H1 (cell line): ENCODE data around the gene AFF4. TPM values are rescaled to one million over a fixed set of nuclear protein-coding genes. Genes with fewer than 3 reads are reported as not detected.

ENCODE experiments used
- CHD2 ChIP-seq: IDR thresholded peaks from 2 replicates; pipeline ENCODE4 v1.6.1; 2012; ENCODE audit warnings: low read length, improper control_type of control experiment
- CTCF ChIP-seq, 3 experiments: IDR thresholded peaks; 1 replicate in 2 of 3; 2 replicates in 1 of 3; pipeline versions ENCODE4 v1.5.1 to v1.6.1; 2011; ENCODE audit warnings: low read length in 3 of 3, mild to moderate bottlenecking in 3 of 3, inconsistent platforms in 2 of 3, low read depth in 1 of 3, moderate library complexity in 1 of 3; ENCODE audit not compliant: insufficient read depth in 1 of 3; ENCODE audit errors: control extremely low read depth in 1 of 3
- E2F6 ChIP-seq: IDR thresholded peaks from 2 replicates; pipeline ENCODE4 v1.6.1; 2012; ENCODE audit warnings: inconsistent platforms
- EGR1 ChIP-seq: IDR thresholded peaks from 2 replicates; pipeline ENCODE4 v1.6.1; 2011; ENCODE audit warnings: low read depth, low read length, borderline replicate concordance
- GTF2F1 ChIP-seq: IDR thresholded peaks from 2 replicates; pipeline ENCODE4 v1.6.1; 2012; ENCODE audit warnings: low read depth, low read length, improper control_type of control experiment, borderline replicate concordance
- HDAC2 ChIP-seq, 2 experiments: fragments of 300-600 bp in 1 of 2; sonication (generic) in 1 of 2; IDR thresholded peaks; 2 replicates each; pipeline ENCODE4 v1.6.1; 2011 to 2012; ENCODE audit warnings: low read depth in 2 of 2, low read length in 2 of 2, mild to moderate bottlenecking in 2 of 2, moderate library complexity in 2 of 2, borderline replicate concordance in 1 of 2, inconsistent platforms in 1 of 2
- JUN ChIP-seq: IDR thresholded peaks from 2 replicates; pipeline ENCODE4 v1.6.1; 2011; ENCODE audit warnings: low read depth, mild to moderate bottlenecking, improper control_type of control experiment, low read length
- MAX ChIP-seq: IDR thresholded peaks from 2 replicates; pipeline ENCODE4 v1.6.1; 2012; ENCODE audit warnings: inconsistent platforms
- NANOG ChIP-seq: IDR thresholded peaks from 2 replicates; pipeline ENCODE4 v1.6.1; 2011; ENCODE audit warnings: low read length, low read depth, mild to moderate bottlenecking, inconsistent platforms; ENCODE audit not compliant: insufficient read depth, poor library complexity, severe bottlenecking
- SIRT6 ChIP-seq: IDR thresholded peaks from one replicate; pipeline ENCODE4 v1.7.1; 2012; ENCODE audit warnings: low read length, inconsistent platforms
- SP2 ChIP-seq: IDR thresholded peaks from 2 replicates; pipeline ENCODE4 v1.6.1; 2012; ENCODE audit warnings: mild to moderate bottlenecking, low read length, inconsistent platforms
- SRF ChIP-seq: IDR thresholded peaks from 2 replicates; pipeline ENCODE4 v1.6.1; 2011; ENCODE audit warnings: mild to moderate bottlenecking, low read depth, low read length, moderate library complexity
- TAF1 ChIP-seq: IDR thresholded peaks from 2 replicates; pipeline ENCODE4 v1.6.1; 2011; ENCODE audit warnings: mild to moderate bottlenecking, low read depth, low read length
- TAF7 ChIP-seq: optimal IDR thresholded peaks from 2 replicates; pipeline ENCODE3; 2011; ENCODE audit warnings: low read depth, mild to moderate bottlenecking, inconsistent platforms, low read length, moderate library complexity, borderline replicate concordance
- TEAD4 ChIP-seq: IDR thresholded peaks from 2 replicates; pipeline ENCODE4 v1.6.1; 2012; ENCODE audit warnings: low read depth, low read length, inconsistent platforms, mixed read lengths
- USF2 ChIP-seq: IDR thresholded peaks from 2 replicates; pipeline ENCODE4 v1.6.1; 2011; ENCODE audit warnings: low read length, improper control_type of control experiment
- YY1 ChIP-seq: IDR thresholded peaks from 2 replicates; pipeline ENCODE4 v1.6.1; 2011; ENCODE audit warnings: low read depth, mild to moderate bottlenecking, low read length
- polyA plus RNA-seq, 7 experiments: library from polyadenylated mRNA; depleted of rRNA in 3 of 7; stranded (reverse) in 5 of 7; unstranded in 2 of 7; fragments of >200 nt in 5 of 7; fragments of 200-250 nt in 2 of 7; gene quantifications; 1 replicate in 5 of 7; 2 replicates in 1 of 7; 4 replicates in 1 of 7; pipeline versions ENCODE4 v1.2.1 to v1.2.3, GENCODE V29; 2011 to 2013; ENCODE audit warnings: missing spikeins in 2 of 7, mixed read lengths in 2 of 7
- total RNA-seq: library from RNA; stranded (reverse); fragmentation: NEBNext Ultra II Directional; extraction: Animal tissue kit (Norgen Biotek cat#: 25700); gene quantifications from 2 replicates; pipeline ENCODE4 v1.2.1, GENCODE V29; 2021

AFF4 gene
- total and polyA plus RNA-seq, 2 of the 8 experiments (the other 6 are each of a cell fraction or from before 2014, with no cell fraction given), result 12.0 to 61.4 TPM

GRCh38 chr5:132963171-132964104 is at the start of gene AFF4 (continued):
- TF ChIP-seq TAF1 (peak; percentile 82), CHD2 (no peak; the same call in 1 of the 2 replicates), EGR1 (peak; percentile 78), TEAD4 (no peak), YY1 (peak; percentile 44; the same call in 1 of the 2 replicates), SP2 (no peak), HDAC2 (IDR thresholded peaks at IDR 0.05; ENCODE audit: borderline replicate concordance in 1 of 2, low read depth in 2 of 2, low read length in 2 of 2) (no peak), GTF2F1 (peak; percentile 84; the same call in 1 of the 2 replicates), SIRT6 (no peak), NANOG (peak; percentile 4), E2F6 (peak; percentile 46; the same call in 1 of the 2 replicates), TAF7 (peak; percentile 78), SRF (no peak), USF2 (peak; percentile 99), MAX (peak; percentile 86), JUN (no peak), CTCF (IDR thresholded peaks at IDR 0.05; ENCODE audit: control extremely low read depth in 1 of 3, insufficient read depth in 1 of 3, low read depth in 1 of 3, low read length in 3 of 3) (no peak)
